ENCODE measurements around the gene IST1.

The IST1 gene

GRCh38 chr16:71969353-71969752 is 74.0 kb downstream of the IST1 start:
- no peak for DNase-seq

- DNase-seq: no peak
These were observed 76.2 kb downstream of the IST1 start for GRCh38 chr16:71971571-71971970.

GRCh38 chr16:71972356-71972755 is 77.0 kb downstream of the IST1 start:
- DNase-seq: no peak

- no peak for DNase-seq
These were observed 77.7 kb downstream of the IST1 start for GRCh38 chr16:71973001-71973400.

- DNase-seq: no peak
These were observed 78.9 kb downstream of the IST1 start for GRCh38 chr16:71974068-71974818.
